B cell (primary cell): ENCODE measurements around the gene PARP15.

Experiments
- EZH2 ChIP-seq: IDR thresholded peaks from 2 replicates; pipeline ENCODE4 v1.6.1; 2012; ENCODE audit warnings: borderline replicate concordance, low read depth, mild to moderate bottlenecking, moderate library complexity, low read length; ENCODE audit not compliant: insufficient read depth, poor library complexity, severe bottlenecking
- TF ChIP-seq, protein P1 (sequence below): fragments of 200-600 bp; IDR thresholded peaks from one replicate; pipeline ENCODE4 v1.8.0; 2022; ENCODE audit warnings: antibody characterized with exemption, mild to moderate bottlenecking

GRCh38 chr3:122548619-122549018, 28.8 kb upstream of the PARP15 start:
- TF ChIP-seq, protein P1, sequence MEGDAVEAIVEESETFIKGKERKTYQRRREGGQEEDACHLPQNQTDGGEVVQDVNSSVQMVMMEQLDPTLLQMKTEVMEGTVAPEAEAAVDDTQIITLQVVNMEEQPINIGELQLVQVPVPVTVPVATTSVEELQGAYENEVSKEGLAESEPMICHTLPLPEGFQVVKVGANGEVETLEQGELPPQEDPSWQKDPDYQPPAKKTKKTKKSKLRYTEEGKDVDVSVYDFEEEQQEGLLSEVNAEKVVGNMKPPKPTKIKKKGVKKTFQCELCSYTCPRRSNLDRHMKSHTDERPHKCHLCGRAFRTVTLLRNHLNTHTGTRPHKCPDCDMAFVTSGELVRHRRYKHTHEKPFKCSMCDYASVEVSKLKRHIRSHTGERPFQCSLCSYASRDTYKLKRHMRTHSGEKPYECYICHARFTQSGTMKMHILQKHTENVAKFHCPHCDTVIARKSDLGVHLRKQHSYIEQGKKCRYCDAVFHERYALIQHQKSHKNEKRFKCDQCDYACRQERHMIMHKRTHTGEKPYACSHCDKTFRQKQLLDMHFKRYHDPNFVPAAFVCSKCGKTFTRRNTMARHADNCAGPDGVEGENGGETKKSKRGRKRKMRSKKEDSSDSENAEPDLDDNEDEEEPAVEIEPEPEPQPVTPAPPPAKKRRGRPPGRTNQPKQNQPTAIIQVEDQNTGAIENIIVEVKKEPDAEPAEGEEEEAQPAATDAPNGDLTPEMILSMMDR, result no peak
- no peak for TF ChIP-seq EZH2
